AG09309 (cell line): ENCODE data around the gene FNBP1L.

Experiments
- DNase-seq: peaks from one replicate; pipeline ENCODE4 v3.0.0-alpha.2; 2010; ENCODE audit warnings: low read depth
- H3K4me3 ChIP-seq: 2 replicates; pipeline ENCODE4 v1.5.1; 2011; ENCODE audit warnings: mild to moderate bottlenecking, low read depth, low read length, moderate library complexity; ENCODE audit not compliant: control insufficient read depth
- TF ChIP-seq, protein P1 (sequence below): IDR thresholded peaks from 2 replicates; pipeline ENCODE4 v1.5.1; 2011; ENCODE audit warnings: mild to moderate bottlenecking, low read depth, low read length, inconsistent platforms; ENCODE audit not compliant: insufficient read depth, control insufficient read depth; ENCODE audit errors: missing control alignments

Gene FNBP1L

GRCh38 chr1:93503816-93504215, 55.9 kb downstream of the FNBP1L start:
- no peak for DNase-seq
- TF ChIP-seq, protein P1, sequence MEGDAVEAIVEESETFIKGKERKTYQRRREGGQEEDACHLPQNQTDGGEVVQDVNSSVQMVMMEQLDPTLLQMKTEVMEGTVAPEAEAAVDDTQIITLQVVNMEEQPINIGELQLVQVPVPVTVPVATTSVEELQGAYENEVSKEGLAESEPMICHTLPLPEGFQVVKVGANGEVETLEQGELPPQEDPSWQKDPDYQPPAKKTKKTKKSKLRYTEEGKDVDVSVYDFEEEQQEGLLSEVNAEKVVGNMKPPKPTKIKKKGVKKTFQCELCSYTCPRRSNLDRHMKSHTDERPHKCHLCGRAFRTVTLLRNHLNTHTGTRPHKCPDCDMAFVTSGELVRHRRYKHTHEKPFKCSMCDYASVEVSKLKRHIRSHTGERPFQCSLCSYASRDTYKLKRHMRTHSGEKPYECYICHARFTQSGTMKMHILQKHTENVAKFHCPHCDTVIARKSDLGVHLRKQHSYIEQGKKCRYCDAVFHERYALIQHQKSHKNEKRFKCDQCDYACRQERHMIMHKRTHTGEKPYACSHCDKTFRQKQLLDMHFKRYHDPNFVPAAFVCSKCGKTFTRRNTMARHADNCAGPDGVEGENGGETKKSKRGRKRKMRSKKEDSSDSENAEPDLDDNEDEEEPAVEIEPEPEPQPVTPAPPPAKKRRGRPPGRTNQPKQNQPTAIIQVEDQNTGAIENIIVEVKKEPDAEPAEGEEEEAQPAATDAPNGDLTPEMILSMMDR: no peak
- no peak overlapping the region for H3K4me3 ChIP-seq

DNA sequence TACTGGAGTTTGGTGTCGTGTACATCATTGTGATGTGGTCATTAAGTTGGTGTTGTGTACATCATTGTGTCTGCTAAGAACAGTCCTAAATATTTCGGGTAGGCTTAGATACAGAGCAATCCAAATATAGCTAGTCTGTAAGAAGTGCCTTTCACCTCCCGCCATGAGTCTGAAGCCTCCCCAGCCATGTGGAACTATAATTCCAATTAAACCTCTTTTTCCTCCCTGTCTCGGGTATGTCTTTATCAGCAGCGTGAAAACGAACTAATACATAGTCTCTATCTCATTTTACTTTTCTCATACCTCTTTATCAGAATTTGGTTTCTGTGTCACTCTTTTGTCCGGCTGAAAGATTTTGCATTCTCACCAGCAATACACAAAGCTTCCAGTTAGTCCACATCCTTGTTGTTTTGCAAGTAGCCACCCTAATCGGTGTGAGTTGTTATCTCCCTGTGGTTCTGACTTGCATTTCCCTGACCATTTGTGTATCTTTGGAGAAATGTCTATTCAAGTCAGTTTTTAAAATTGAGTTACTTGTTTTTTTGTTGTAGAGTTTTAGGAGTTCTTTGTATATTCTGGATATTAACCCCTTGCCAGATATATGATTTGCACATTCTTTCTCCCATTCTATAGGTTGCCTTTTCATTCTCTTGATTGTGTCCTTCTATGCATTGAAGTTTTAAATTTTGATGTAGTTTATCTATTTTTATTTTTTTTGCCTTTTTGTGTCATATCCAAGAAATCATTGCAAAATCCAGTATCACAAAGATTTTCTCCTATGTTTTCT, 56.5 kb downstream of the FNBP1L start:
- DNase-seq: no peak
- no peak overlapping the region for H3K4me3 ChIP-seq
- TF ChIP-seq, protein P1: no peak

GRCh38 chr1:93506126-93506525, 58.2 kb downstream of the FNBP1L start:
- H3K4me3 ChIP-seq: no peak overlapping the region
- DNase-seq: no peak
- TF ChIP-seq, protein P1: no peak

- TF ChIP-seq, protein P1: no peak
- no peak overlapping the region for H3K4me3 ChIP-seq
- no peak for DNase-seq
Observed at GRCh38 chr1:93516164-93516563, 68.2 kb downstream of the FNBP1L start.

DNA sequence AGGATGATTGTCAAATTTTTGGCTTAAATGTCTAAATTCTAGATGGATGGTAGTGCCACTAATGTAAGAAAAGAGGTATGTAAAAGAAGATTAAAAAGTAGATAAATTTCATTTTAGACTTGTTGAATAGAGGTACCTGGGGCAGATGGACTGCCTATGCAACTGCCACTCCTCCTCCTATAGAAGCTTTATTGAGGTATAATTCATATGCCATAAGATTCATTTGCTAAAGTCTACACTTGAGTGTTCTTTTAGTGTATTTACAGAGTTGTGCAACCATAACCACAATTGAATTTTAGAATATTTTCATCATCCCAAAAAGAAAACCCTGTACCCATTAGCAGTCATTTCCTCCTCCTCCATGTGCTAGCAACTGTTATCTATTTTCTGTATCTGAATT, 70.6 kb downstream of the FNBP1L start:
- H3K4me3 ChIP-seq: no peak overlapping the region
- TF ChIP-seq, protein P1: no peak
- no peak for DNase-seq

- TF ChIP-seq, protein P1: no peak
- DNase-seq: no peak
- H3K4me3 ChIP-seq: no peak overlapping the region
Observed at GRCh38 chr1:93519199-93519829, 71.4 kb downstream of the FNBP1L start.
